SK-MEL-5 (cell line): ENCODE results near the gene PIGZ. TPM values are rescaled to one million over a fixed set of nuclear protein-coding genes. Genes with fewer than 3 reads are reported as not detected.

Experiments
- DNase-seq: peaks from one replicate; pipeline ENCODE4 v3.0.0-alpha.2; 2016; ENCODE audit warnings: low read depth, low spot score
- in situ Hi-C: cut with HindIII; loops from 2 replicates; pipeline ENCODE4 v1.10.0; 2016; ENCODE audit warnings: low sequenced_read_pairs, high pct_unique_total_duplicates, low pct_unique_long_range_greater_than_20kb
- total RNA-seq: library from RNA; depleted of rRNA; stranded (reverse); fragments of >200 nt; shearing (Covaris generic); gene quantifications from 2 replicates; pipeline ENCODE4 v1.2.3, GENCODE V29; 2014

Gene PIGZ
- total RNA-seq, 1 experiment from 2014 or later, result 1.2 TPM

- in situ Hi-C loops, result no loop called here
Observed at GRCh38 chr3:196989721-196990262, 21.2 kb upstream of the PIGZ start.

GRCh38 chr3:196988241-196989029, 19.8 kb upstream of the PIGZ start:
- DNase-seq, result peak; percentile 68
- in situ Hi-C loops, result no loop called here

More at GRCh38 chr3:196989721-196990262, 21.2 kb upstream of the PIGZ start:
- DNase-seq, result no peak

- in situ Hi-C loops, result no loop called here
- no peak for DNase-seq
Observed at GRCh38 chr3:196987022-196987421, 18.4 kb upstream of the PIGZ start.

GRCh38 chr3:196985954-196986885, 17.6 kb upstream of the PIGZ start:
- in situ Hi-C loops, result no loop called here
- no peak for DNase-seq

- in situ Hi-C loops, result no loop called here
- DNase-seq, result no peak
Observed at GRCh38 chr3:196985298-196985697, 16.7 kb upstream of the PIGZ start.

GRCh38 chr3:196983186-196983585, 14.6 kb upstream of the PIGZ start:
- no peak for DNase-seq
- in situ Hi-C loops, result no loop called here

GRCh38 chr3:196981657-196982056, 13.0 kb upstream of the PIGZ start:
- in situ Hi-C loops, result no loop called here
- no peak for DNase-seq

GRCh38 chr3:196979545-196979944, 10.9 kb upstream of the PIGZ start:
- DNase-seq, result no peak
- in situ Hi-C loops, result no loop called here

GRCh38 chr3:196976941-196977340, 8.3 kb upstream of the PIGZ start:
- in situ Hi-C loops, result no loop called here
- DNase-seq, result no peak

- no peak for DNase-seq
- in situ Hi-C loops, result no loop called here
Observed at GRCh38 chr3:196975349-196975748, 6.7 kb upstream of the PIGZ start.

- no peak for DNase-seq
- in situ Hi-C loops, result no loop called here
Observed at GRCh38 chr3:196974661-196975060, 6.0 kb upstream of the PIGZ start.

- in situ Hi-C loops, result no loop called here
- DNase-seq, result no peak
Observed at GRCh38 chr3:196971094-196971698, 2.6 kb upstream of the PIGZ start.

- in situ Hi-C loops, result no loop called here
- no peak for DNase-seq
Observed at GRCh38 chr3:196970547-196971093, 2.0 kb upstream of the PIGZ start.

GRCh38 chr3:196969660-196970546, 1.3 kb upstream of the PIGZ start:
- DNase-seq, result peak; percentile 43
- in situ Hi-C loops, result no loop called here

- no peak for DNase-seq
- in situ Hi-C loops, result no loop called here
Observed at GRCh38 chr3:196969134-196969659, 564 bp upstream of the PIGZ start.

GRCh38 chr3:196967412-196968232, 1.0 kb downstream of the PIGZ start:
- in situ Hi-C loops, result no loop called here
- DNase-seq, result no peak
